ENCODE results near the gene TGFA. TPM values are rescaled to one million over a fixed set of nuclear protein-coding genes. Genes with fewer than 3 reads are reported as not detected.

The TGFA gene
- total and polyA plus RNA-seq, 8 donors = 0.89 to 16.0 (median 3.7) TPM; not detected in 1

DNA sequence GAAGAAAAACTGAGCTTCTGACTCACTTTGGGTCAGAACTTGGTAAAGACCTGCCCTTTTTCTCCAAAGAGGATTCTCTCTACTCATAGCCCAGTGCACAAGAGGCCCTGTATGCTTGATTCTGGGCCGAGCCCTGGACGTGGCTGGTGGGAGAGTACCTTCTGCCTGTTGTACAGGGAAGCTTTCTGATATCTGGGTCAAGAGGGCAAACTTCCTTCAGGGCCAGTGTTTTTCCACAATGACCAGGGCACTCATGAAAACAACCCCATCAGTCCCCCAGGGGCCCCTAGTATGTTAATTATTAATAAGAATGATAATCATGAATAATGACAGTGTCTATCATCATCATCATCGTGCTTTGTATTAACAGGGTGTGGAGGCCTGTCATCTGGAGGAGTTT is 90.0 kb downstream of the TGFA start:
- H3K4me3 ChIP-seq = no peak overlapping the region
- H3K27me3 ChIP-seq = no peaks in the 10 kb centered on the region
- H3K36me3 ChIP-seq = peaks cover 0 to 22% (median 6%) of the 10 kb centered on the region in 4 donors
- H3K27ac ChIP-seq = no peak overlapping the region
- H3K4me1 ChIP-seq = no peaks in the 10 kb centered on the region
- WGBS, 5 donors = 61 to 91% (median 80%) methylated on average over 3 of the region's 3 CpGs
- intact Hi-C loops (cut with DNase I; ENCODE audit: low total_unique reads) = no loop called here
- TF ChIP-seq POLR2AphosphoS5 (IDR thresholded peaks at IDR 0.05) = no peak
- TF ChIP-seq POLR2A (IDR thresholded peaks at IDR 0.05) = no peak
- no peak for TF ChIP-seq CTCF (IDR thresholded peaks at IDR 0.05)
- no peak for TF ChIP-seq EP300 (IDR thresholded peaks at IDR 0.05)
- H3K9me3 ChIP-seq = no peaks in the 10 kb centered on the region
- DNase-seq = no peak

DNA sequence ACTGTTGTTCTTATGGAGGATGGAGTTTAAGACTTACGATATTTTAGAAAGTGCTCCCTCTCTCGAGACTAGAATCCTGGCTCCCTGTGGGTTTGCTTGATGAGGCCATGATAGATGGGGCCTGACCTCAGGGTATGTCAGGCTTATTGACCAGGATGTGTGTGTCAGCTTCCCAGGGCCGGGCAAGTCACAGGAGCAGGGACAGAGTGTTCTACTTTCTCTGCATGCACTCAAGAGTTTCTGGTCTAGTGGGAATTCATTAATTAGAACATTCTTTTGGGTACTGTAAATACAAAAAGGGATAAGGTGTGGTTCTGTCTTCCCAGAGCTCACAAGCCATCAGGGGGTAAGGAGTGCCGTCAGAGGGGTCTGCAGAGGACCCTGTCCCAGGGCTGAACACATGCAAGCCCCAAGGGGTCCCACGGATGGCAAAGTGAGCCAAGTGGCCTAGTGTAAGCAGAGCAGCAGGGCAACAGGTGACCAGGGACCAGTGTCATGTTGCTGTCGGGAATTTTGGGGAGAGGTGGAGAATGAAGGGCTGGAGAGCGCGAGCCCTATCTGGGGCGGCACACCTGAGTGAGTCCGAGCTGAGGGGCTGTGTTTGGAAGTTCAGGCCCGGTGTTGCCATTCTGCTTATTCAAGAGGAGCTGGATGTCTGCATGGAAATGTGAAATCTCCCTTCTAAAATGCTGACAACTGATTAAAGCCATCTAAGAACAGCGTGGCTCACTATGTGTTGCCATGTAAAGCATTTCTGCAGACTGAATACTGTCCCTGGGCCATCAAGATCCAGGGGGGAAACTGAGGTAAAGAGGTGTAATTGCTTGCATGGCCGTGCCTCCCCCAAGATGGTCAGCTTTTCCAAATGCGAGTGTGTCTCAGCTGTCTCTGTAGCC is 91.4 kb downstream of the TGFA start:
- intact Hi-C loops (cut with DNase I; ENCODE audit: low total_unique reads) = no loop called here
- no peaks in the 10 kb centered on the region for H3K9me3 ChIP-seq
- H3K4me3 ChIP-seq = no peak overlapping the region
- peaks cover 0 to 22% (median 6%) of the 10 kb centered on the region in 4 donors for H3K36me3 ChIP-seq
- WGBS, 5 donors = 79 to 86% (median 83%) methylated on average over 14 of the region's 14 CpGs
- DNase-seq = no peak
- no peaks in the 10 kb centered on the region for H3K27me3 ChIP-seq
- no peak overlapping the region for H3K27ac ChIP-seq
- H3K4me1 ChIP-seq = no peaks in the 10 kb centered on the region
- TF ChIP-seq EP300 (IDR thresholded peaks at IDR 0.05) = no peak
- TF ChIP-seq CTCF (IDR thresholded peaks at IDR 0.05) = no peak
- no peak for TF ChIP-seq POLR2A (IDR thresholded peaks at IDR 0.05)
- TF ChIP-seq POLR2AphosphoS5 (IDR thresholded peaks at IDR 0.05) = no peak

DNA sequence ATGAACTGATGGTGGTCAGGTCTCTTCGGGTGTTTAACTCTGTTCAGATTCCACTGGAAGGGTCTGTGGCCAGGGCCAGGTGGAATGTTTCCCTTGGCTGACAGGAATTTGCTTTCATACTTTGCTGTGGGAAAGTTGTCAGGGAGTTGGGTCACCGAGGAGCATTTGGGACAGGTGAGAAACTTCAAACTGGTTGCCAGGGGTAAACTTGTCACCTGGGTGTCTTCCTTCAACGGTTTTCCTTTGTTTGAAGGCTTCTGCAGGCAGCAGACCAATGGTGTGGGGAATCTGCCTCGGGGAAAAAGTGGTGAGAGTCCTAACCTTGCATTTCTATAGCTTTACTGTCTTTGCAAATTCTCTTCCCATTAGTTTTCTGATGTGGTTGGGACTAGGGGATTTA is 92.2 kb downstream of the TGFA start:
- Histone ChIP-seq H3K9me3 (no peaks in the 10 kb centered on the region), H3K4me3 (no peak overlapping the region), H3K27me3 (no peaks in the 10 kb centered on the region), H3K27ac (no peak overlapping the region), H3K4me1 (no peaks in the 10 kb centered on the region), H3K36me3 (peaks cover 0 to 22% (median 6%) of the 10 kb centered on the region in 4 donors)
- DNase-seq = no peak
- WGBS, 5 donors = 39 to 56% (median 47%) methylated on average over 4 of the region's 4 CpGs
- intact Hi-C loops (cut with DNase I; ENCODE audit: low total_unique reads) = no loop called here
- no peak for TF ChIP-seq POLR2AphosphoS5 (IDR thresholded peaks at IDR 0.05)
- no peak for TF ChIP-seq EP300 (IDR thresholded peaks at IDR 0.05)
- no peak for TF ChIP-seq CTCF (IDR thresholded peaks at IDR 0.05)
- no peak for TF ChIP-seq POLR2A (IDR thresholded peaks at IDR 0.05)

- WGBS, 5 donors = 69 to 87% (median 81%) methylated on average over 3 of the region's 3 CpGs
- intact Hi-C loops (cut with DNase I; ENCODE audit: low total_unique reads) = no loop called here
- Histone ChIP-seq H3K4me1 (no peaks in the 10 kb centered on the region), H3K4me3 (no peak overlapping the region), H3K27ac (no peak overlapping the region), H3K27me3 (no peaks in the 10 kb centered on the region), H3K36me3 (peaks cover 0 to 22% (median 10%) of the 10 kb centered on the region in 4 donors), H3K9me3 (no peaks in the 10 kb centered on the region)
- DNase-seq = no peak
- no peak for TF ChIP-seq CTCF (IDR thresholded peaks at IDR 0.05)
- TF ChIP-seq POLR2AphosphoS5 (IDR thresholded peaks at IDR 0.05) = no peak
Observed at GRCh38 chr2:70460333-70460732, 93.3 kb downstream of the TGFA start.
